ENCODE data around the gene ZNF827.

ZNF827 gene

DNA sequence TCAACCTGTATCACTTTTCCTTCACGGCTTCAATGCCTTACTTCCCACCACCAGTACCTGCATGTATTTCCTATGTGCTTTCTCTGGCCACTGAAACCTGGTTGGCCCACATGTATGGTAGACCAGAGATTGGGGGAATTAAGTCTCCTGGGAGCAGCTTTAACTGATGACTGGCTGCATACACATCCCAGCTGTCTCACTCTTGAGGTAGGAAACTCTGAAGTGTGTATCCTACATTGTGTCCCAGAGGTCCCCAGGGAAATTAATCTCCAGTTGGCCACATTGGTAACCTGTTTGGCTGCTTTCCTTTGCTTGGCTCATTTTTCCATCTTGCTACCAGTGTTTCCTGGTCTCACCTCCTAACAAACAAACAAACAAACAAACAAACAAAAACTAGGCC, 124.4 kb downstream of the ZNF827 start:
- no peaks in the 10 kb centered on the region for H3K27me3 ChIP-seq (ENCODE audit: control insufficient read depth in 5 of 5, insufficient read depth in 4 of 5, low read length in 5 of 5)
- no peak overlapping the region for H3K4me3 ChIP-seq (ENCODE audit: low read depth in 1 of 5, low read length in 5 of 5)
- no peak overlapping the region for H3K9ac ChIP-seq (ENCODE audit: low read length in 5 of 5)
- H3K4me1 ChIP-seq (ENCODE audit: control insufficient read depth in 5 of 5, insufficient read depth in 5 of 5, low read length in 5 of 5), result no peaks in the 10 kb centered on the region
- H3K27ac ChIP-seq (ENCODE audit: low read depth, low read length), result no peak overlapping the region
- peaks cover 0 to 4% (median 0%) of the 10 kb centered on the region in 5 donors for H3K9me3 ChIP-seq (ENCODE audit: control insufficient read depth in 5 of 5, low read length in 5 of 5)
- H3K36me3 ChIP-seq (ENCODE audit: control insufficient read depth in 5 of 5, insufficient read depth in 5 of 5, low read length in 5 of 5), result peaks cover 5 to 11% (median 8%) of the 10 kb centered on the region in 5 donors

DNA sequence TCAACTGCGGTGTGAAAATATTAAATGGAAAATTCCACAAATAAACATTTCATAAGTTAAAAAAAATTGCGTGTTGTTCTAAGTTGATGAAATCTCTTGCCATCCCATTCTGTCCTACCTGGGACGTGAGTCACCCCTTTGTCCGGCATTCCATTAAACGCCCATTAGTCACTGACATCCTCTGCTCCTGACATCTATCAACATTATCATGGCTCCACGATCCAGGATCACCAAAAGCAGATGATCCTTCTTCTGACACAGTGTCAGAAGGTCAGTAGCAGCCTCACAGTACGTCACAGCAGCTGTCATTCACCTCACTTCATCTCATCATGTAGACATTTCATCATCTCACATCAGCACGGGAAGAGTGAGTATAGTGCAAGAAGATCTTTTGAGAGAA, 125.7 kb downstream of the ZNF827 start:
- Histone ChIP-seq H3K9me3 (ENCODE audit: control insufficient read depth in 5 of 5, low read length in 5 of 5) (peaks cover 0 to 4% (median 0%) of the 10 kb centered on the region in 5 donors), H3K4me1 (ENCODE audit: control insufficient read depth in 5 of 5, insufficient read depth in 5 of 5, low read length in 5 of 5) (peaks cover 0 to 6% (median 0%) of the 10 kb centered on the region in 5 donors), H3K27ac (ENCODE audit: low read depth, low read length) (no peak overlapping the region)

DNA sequence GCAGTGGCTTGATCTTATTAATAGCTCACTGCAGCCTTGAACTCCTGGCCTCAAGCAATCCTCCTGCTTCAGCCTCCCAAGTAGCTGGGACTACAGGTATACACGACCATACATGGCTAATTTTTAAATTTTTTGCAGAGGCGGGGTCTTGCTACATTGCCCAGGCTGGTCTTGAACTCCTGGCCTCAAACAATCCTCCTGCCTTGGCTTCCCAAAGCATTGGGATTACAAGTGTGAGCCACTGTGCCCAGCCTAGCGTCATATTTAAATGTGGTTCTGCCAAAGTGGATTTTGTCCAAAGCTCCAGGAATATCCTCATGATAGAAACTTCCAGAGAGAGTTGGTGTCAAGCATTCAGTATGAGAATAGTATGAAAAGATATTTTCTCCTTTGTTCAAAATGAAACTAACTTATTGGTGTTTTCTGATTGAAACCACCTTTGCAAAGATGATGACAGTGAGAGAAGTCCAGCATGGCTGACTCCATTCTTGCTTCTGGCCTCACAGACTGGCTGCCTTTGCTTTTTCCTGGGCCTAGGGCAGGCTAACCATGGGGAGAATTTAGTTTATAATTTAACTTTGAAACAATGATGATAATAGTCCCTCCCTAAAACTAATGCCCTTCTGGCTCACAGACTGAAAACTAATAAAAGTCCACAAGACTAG, 129.6 kb downstream of the ZNF827 start:
- Histone ChIP-seq H3K4me1 (ENCODE audit: control insufficient read depth in 5 of 5, insufficient read depth in 5 of 5, low read length in 5 of 5) (peaks cover 0 to 16% (median 7%) of the 10 kb centered on the region in 5 donors), H3K9me3 (ENCODE audit: control insufficient read depth in 5 of 5, low read length in 5 of 5) (peaks cover 0 to 4% (median 0%) of the 10 kb centered on the region in 5 donors), H3K9ac (ENCODE audit: low read length in 5 of 5) (no peak overlapping the region), H3K4me3 (ENCODE audit: low read depth in 1 of 5, low read length in 5 of 5) (no peak overlapping the region), H3K27me3 (ENCODE audit: control insufficient read depth in 5 of 5, insufficient read depth in 4 of 5, low read length in 5 of 5) (no peaks in the 10 kb centered on the region), H3K36me3 (ENCODE audit: control insufficient read depth in 5 of 5, insufficient read depth in 5 of 5, low read length in 5 of 5) (peaks cover 2 to 7% (median 4%) of the 10 kb centered on the region in 5 donors), H3K27ac (ENCODE audit: low read depth, low read length) (no peak overlapping the region)

More for the DNA sequence above, 125.7 kb downstream of the ZNF827 start:
- H3K27me3 ChIP-seq (ENCODE audit: control insufficient read depth in 5 of 5, insufficient read depth in 4 of 5, low read length in 5 of 5), result no peaks in the 10 kb centered on the region
- H3K4me3 ChIP-seq (ENCODE audit: low read depth in 1 of 5, low read length in 5 of 5), result no peak overlapping the region
- peaks cover 5 to 11% (median 7%) of the 10 kb centered on the region in 5 donors for H3K36me3 ChIP-seq (ENCODE audit: control insufficient read depth in 5 of 5, insufficient read depth in 5 of 5, low read length in 5 of 5)
- H3K9ac ChIP-seq (ENCODE audit: low read length in 5 of 5), result no peak overlapping the region

DNA sequence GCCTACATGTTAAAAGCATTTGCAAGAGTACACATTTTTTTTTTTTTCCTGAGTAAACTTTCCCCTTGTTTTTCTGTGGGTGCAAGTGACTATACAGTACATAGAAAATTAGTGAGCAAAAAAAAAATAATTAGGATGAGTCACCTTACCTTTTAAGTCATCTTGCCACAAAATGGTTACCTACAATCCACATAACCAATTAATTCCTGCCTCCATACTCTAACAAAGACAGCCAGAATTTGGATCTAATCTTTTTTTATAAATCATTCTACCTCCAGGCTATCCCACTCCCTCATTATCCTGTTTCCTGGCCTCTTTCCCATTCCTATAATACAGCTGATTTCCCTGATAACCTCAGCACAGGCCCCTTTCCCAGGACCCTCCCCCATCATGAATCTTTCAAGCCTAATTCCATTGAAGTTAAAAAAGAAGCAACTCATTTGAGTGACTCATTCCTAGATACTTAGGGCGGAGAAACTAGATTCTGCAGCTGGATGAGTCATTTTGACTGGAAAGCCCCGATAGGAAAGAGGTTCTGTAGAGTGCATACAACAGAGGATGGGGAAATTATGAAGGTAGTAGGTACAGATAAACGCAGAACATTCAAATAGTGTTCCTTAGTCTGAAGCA, 130.5 kb downstream of the ZNF827 start:
- H3K27ac ChIP-seq (ENCODE audit: low read depth, low read length), result no peak overlapping the region
- H3K27me3 ChIP-seq (ENCODE audit: control insufficient read depth in 5 of 5, insufficient read depth in 4 of 5, low read length in 5 of 5), result no peaks in the 10 kb centered on the region
- H3K4me1 ChIP-seq (ENCODE audit: control insufficient read depth in 5 of 5, insufficient read depth in 5 of 5, low read length in 5 of 5), result peaks cover 0 to 20% (median 12%) of the 10 kb centered on the region in 5 donors
- peaks cover 0 to 4% (median 0%) of the 10 kb centered on the region in 5 donors for H3K9me3 ChIP-seq (ENCODE audit: control insufficient read depth in 5 of 5, low read length in 5 of 5)
- no peak overlapping the region for H3K9ac ChIP-seq (ENCODE audit: low read length in 5 of 5)
- H3K4me3 ChIP-seq (ENCODE audit: low read depth in 1 of 5, low read length in 5 of 5), result no peak overlapping the region
- H3K36me3 ChIP-seq (ENCODE audit: control insufficient read depth in 5 of 5, insufficient read depth in 5 of 5, low read length in 5 of 5), result peaks cover 0 to 4% (median 3%) of the 10 kb centered on the region in 5 donors

DNA sequence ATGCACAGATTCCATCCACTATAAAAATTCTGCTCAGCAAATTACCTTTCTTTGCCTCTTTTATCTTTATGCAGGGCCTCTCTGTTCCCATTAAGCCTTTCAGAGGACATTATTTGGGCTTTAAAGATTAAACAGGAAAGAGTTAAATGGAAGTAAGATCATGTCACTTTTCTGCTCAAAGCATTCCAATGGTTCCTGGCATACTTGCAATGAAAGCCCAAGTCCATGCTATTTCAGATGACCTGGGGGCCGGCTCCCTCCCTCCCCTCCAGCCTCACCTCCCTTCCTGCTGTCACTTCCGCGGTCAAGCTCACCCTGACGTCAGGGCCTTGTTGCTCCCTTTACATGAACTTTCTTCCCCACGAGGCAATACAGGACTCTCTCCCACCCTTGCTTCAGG, 133.1 kb downstream of the ZNF827 start:
- peaks cover 0 to 4% (median 0%) of the 10 kb centered on the region in 5 donors for H3K36me3 ChIP-seq (ENCODE audit: control insufficient read depth in 5 of 5, insufficient read depth in 5 of 5, low read length in 5 of 5)
- H3K4me1 ChIP-seq (ENCODE audit: control insufficient read depth in 5 of 5, insufficient read depth in 5 of 5, low read length in 5 of 5), result peaks cover 0 to 20% (median 12%) of the 10 kb centered on the region in 5 donors
- no peak overlapping the region for H3K4me3 ChIP-seq (ENCODE audit: low read depth in 1 of 5, low read length in 5 of 5)
- peaks cover 0 to 4% (median 0%) of the 10 kb centered on the region in 5 donors for H3K9me3 ChIP-seq (ENCODE audit: control insufficient read depth in 5 of 5, low read length in 5 of 5)
- no peak overlapping the region for H3K9ac ChIP-seq (ENCODE audit: low read length in 5 of 5)
- H3K27me3 ChIP-seq (ENCODE audit: control insufficient read depth in 5 of 5, insufficient read depth in 4 of 5, low read length in 5 of 5), result no peaks in the 10 kb centered on the region
- no peak overlapping the region for H3K27ac ChIP-seq (ENCODE audit: low read depth, low read length)

DNA sequence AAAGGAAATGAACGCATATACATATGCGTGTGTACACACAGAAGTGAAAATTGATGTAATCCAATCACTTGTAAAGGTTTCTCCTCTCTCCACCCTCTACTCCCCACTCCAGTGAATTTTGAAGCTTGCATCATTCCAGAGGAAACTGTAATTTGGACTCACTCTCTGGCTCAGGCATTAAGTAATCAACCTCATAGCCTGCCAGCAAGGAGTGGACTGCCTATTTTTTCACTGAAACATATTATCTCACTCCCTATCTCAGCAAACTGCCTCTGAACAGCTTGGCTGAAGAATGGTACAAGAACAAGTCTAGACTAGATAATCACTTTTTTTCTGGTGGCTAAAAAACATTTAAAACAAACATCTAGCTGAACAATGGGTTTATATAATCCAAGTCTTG, 134.5 kb downstream of the ZNF827 start:
- Histone ChIP-seq H3K4me1 (ENCODE audit: control insufficient read depth in 5 of 5, insufficient read depth in 5 of 5, low read length in 5 of 5) (peaks cover 0 to 20% (median 12%) of the 10 kb centered on the region in 5 donors), H3K27me3 (ENCODE audit: control insufficient read depth in 5 of 5, insufficient read depth in 4 of 5, low read length in 5 of 5) (no peaks in the 10 kb centered on the region), H3K9me3 (ENCODE audit: control insufficient read depth in 5 of 5, low read length in 5 of 5) (no peaks in the 10 kb centered on the region), H3K9ac (ENCODE audit: low read length in 5 of 5) (no peak overlapping the region), H3K27ac (ENCODE audit: low read depth, low read length) (no peak overlapping the region), H3K4me3 (ENCODE audit: low read depth in 1 of 5, low read length in 5 of 5) (no peak overlapping the region), H3K36me3 (ENCODE audit: control insufficient read depth in 5 of 5, insufficient read depth in 5 of 5, low read length in 5 of 5) (no peaks in the 10 kb centered on the region)

DNA sequence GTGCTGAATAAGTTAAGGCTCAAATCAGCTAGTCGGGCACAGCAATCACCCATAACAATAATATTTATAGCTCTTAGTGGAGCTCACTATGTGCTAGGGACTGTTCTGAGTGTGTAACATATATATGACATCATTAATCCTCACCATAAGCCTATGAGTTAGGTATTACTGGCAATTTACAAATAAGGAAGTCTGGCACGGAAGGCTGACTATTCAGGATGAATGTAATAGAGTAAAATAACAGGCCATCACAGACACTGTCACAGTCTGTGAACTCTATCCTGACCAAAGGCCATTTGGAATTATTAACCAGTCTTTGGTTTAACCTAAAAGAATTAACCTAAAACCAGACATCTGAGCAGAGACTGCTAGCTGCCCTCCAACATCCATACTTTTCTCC, 139.4 kb downstream of the ZNF827 start:
- Histone ChIP-seq H3K9ac (ENCODE audit: low read length in 5 of 5) (no peak overlapping the region), H3K9me3 (ENCODE audit: control insufficient read depth in 5 of 5, low read length in 5 of 5) (no peaks in the 10 kb centered on the region), H3K4me1 (ENCODE audit: control insufficient read depth in 5 of 5, insufficient read depth in 5 of 5, low read length in 5 of 5) (peaks cover 0 to 11% (median 8%) of the 10 kb centered on the region in 5 donors), H3K27me3 (ENCODE audit: control insufficient read depth in 5 of 5, insufficient read depth in 4 of 5, low read length in 5 of 5) (no peaks in the 10 kb centered on the region), H3K4me3 (ENCODE audit: low read depth in 1 of 5, low read length in 5 of 5) (no peak overlapping the region), H3K27ac (ENCODE audit: low read depth, low read length) (no peak overlapping the region), H3K36me3 (ENCODE audit: control insufficient read depth in 5 of 5, insufficient read depth in 5 of 5, low read length in 5 of 5) (no peaks in the 10 kb centered on the region)

DNA sequence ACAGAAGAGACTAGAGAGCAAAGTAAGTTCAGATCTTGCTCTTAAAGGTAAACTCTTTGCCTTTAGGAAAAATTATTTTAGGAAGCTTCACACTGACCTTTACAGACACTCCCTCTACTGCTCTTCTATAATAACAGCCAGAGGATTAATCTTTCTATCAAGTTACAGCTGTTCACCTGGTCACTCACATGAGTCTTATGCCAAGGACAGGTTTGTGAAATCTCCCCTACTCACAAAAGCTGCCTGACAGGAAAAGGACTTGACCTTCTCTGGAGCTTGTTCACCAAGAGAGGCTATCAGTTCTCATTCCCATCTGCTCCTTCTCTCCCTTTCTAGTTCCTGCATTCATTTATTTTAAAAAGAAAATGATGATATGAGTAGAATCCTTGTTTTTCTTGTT, 141.3 kb downstream of the ZNF827 start:
- Histone ChIP-seq H3K27me3 (ENCODE audit: control insufficient read depth in 5 of 5, insufficient read depth in 4 of 5, low read length in 5 of 5) (no peaks in the 10 kb centered on the region), H3K4me1 (ENCODE audit: control insufficient read depth in 5 of 5, insufficient read depth in 5 of 5, low read length in 5 of 5) (peaks cover 0 to 7% (median 0%) of the 10 kb centered on the region in 5 donors), H3K4me3 (ENCODE audit: low read depth in 1 of 5, low read length in 5 of 5) (no peak overlapping the region), H3K27ac (ENCODE audit: low read depth, low read length) (no peak overlapping the region), H3K36me3 (ENCODE audit: control insufficient read depth in 5 of 5, insufficient read depth in 5 of 5, low read length in 5 of 5) (no peaks in the 10 kb centered on the region), H3K9ac (ENCODE audit: low read length in 5 of 5) (no peak overlapping the region), H3K9me3 (ENCODE audit: control insufficient read depth in 5 of 5, low read length in 5 of 5) (no peaks in the 10 kb centered on the region)

DNA sequence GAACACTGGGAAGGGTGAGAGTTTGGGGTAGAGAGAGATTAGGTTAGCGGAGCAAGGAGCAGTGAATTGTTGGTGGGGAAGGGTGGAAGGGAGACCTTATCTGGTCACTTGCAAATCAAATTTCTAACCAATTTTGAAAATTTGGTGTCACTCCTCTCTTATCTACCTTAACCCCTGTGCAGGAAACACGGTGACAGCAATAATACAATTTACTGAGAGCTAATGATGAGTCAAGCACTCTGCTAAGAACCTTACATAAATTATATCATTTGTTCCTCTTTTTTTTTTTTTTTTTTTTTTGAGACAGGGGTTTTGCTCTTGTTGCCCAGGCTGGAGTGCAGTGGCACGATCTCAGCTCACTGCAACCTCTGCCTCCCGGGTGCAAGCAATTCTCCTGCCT, 142.3 kb downstream of the ZNF827 start:
- H3K36me3 ChIP-seq (ENCODE audit: control insufficient read depth in 5 of 5, insufficient read depth in 5 of 5, low read length in 5 of 5), result no peaks in the 10 kb centered on the region
- no peak overlapping the region for H3K4me3 ChIP-seq (ENCODE audit: low read depth in 1 of 5, low read length in 5 of 5)
- H3K27me3 ChIP-seq (ENCODE audit: control insufficient read depth in 5 of 5, insufficient read depth in 4 of 5, low read length in 5 of 5), result no peaks in the 10 kb centered on the region
- peaks cover 0 to 7% (median 0%) of the 10 kb centered on the region in 5 donors for H3K4me1 ChIP-seq (ENCODE audit: control insufficient read depth in 5 of 5, insufficient read depth in 5 of 5, low read length in 5 of 5)
- no peak overlapping the region for H3K9ac ChIP-seq (ENCODE audit: low read length in 5 of 5)
- H3K9me3 ChIP-seq (ENCODE audit: control insufficient read depth in 5 of 5, low read length in 5 of 5), result no peaks in the 10 kb centered on the region
- no peak overlapping the region for H3K27ac ChIP-seq (ENCODE audit: low read depth, low read length)

DNA sequence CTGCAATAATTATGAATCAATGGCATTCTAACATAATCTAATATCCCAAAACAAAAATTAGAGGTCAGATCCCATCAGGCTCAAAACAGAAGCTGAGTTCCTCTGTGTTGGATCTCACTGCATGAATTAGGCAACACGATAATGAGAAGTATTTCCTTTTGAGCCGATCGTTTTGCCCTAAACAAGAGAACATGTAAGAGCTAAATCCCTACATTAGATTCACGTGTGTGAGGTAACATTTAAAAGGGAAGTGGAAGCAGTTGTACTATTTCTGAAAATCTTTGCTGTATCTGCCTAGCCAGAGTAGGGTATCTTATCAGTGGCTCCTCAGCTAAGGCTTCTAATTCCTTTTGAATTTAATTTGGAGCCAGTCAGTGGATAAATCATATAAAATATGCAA, 143.1 kb downstream of the ZNF827 start:
- H3K36me3 ChIP-seq (ENCODE audit: control insufficient read depth in 5 of 5, insufficient read depth in 5 of 5, low read length in 5 of 5), result no peaks in the 10 kb centered on the region
- H3K27me3 ChIP-seq (ENCODE audit: control insufficient read depth in 5 of 5, insufficient read depth in 4 of 5, low read length in 5 of 5), result no peaks in the 10 kb centered on the region
- H3K9me3 ChIP-seq (ENCODE audit: control insufficient read depth in 5 of 5, low read length in 5 of 5), result no peaks in the 10 kb centered on the region
- no peak overlapping the region for H3K4me3 ChIP-seq (ENCODE audit: low read depth in 1 of 5, low read length in 5 of 5)
- no peak overlapping the region for H3K9ac ChIP-seq (ENCODE audit: low read length in 5 of 5)
- peaks cover 0 to 7% (median 0%) of the 10 kb centered on the region in 5 donors for H3K4me1 ChIP-seq (ENCODE audit: control insufficient read depth in 5 of 5, insufficient read depth in 5 of 5, low read length in 5 of 5)
- H3K27ac ChIP-seq (ENCODE audit: low read depth, low read length), result no peak overlapping the region
